Hematopoietic multipotent progenitor cell treated with erythropoietin and hydrocortisone succinate and interleukin-3 and kit ligand, for 8 days (in vitro differentiated cells): ENCODE data around the gene PRR9.
"Not testable (repeated sequence)": the region's sequence is repeated elsewhere in the genome, so short reads cannot be mapped to it uniquely, and the experiment has no call there.

Experiments used
- DNase-seq: peaks from one replicate; pipeline ENCODE4 v3.0.0-alpha.2; 2015

Gene PRR9, protein sequence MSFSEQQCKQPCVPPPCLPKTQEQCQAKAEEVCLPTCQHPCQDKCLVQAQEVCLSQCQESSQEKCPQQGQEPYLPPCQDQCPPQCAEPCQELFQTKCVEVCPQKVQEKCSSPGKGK

DNA sequence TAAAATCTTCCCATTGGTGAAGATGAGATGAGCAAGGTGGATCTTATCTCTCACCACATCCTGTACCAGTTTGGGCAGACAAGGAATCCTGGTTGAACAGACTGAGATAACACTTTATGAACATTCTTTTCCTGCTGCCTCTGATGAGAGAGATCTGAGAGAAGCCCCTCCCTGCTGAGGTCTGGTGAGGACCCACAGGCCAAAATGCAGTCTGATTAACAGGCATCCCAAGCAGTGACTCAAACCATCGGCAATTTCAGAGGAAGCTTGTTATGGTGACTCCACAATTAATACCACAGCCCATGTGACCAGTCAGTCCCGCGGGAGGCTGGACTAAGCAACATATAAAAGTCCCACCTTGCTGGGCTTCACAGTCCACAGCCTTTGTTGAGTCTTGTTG lies at the start of gene PRR9:
Gene PRR9 (plus strand): TSS at position 373 of the 400 bp plus-strand sequence. CDS start 561 bp downstream, outside the sequence.
- DNase-seq, result peak; percentile 58

DNA sequence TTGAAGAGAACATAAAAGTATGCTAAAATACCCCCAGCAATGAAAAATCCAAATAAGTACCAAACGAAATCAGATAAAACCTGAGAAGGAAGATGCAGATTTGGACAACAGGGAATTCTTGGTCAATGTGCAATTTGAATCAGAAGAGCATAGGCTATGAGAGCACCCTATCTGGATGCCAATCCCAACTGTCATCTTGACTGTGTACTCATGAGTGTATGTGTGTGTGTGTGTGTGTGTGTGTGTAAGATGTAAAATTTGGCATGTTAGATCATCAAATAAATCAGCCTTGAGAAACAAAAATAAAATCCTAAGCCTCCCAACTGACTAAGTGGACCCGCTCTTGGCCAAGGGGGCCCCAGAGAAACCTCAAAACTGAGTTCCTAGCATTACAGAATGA lies 48.7 kb upstream of the PRR9 start:
- DNase-seq, result no peak

DNA sequence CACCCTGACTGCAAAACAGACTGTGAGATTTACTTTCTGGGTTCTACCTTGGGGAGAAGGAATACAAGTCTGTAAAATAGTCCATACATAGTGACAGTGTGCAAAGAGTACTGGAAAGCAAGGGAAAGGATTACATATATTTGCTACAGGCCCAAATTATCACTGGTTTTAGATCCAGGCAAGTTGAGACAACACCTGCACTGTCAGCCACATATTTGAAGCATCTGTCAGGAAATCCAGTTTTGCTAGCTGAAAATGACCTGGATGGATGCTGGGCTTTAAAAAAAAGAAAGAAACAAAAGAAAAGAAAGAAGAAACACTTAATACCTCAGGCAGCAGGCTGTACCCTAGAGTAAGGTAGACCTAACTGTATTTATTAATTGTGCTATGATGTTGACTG lies 42.8 kb upstream of the PRR9 start:
- DNase-seq, result no peak

DNA sequence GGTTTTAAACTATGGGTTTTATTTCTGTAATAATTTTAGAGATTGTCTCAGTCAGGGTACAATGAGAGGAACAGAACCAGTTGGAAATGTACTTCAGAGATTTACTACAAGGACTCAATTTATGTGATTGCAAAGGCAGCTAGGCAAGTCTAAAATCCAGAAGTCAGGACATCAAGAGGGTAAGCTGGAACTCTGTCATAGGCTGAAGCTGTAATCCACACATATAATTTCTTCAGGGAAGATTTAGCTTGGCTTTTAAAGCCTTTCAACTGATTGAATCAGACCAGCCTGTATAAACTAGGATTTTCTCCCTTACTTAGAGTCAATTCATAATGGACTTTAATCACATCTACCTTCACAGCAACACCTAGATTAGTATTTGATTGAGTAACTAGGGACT lies 38.5 kb upstream of the PRR9 start:
- DNase-seq, result no peak

DNA sequence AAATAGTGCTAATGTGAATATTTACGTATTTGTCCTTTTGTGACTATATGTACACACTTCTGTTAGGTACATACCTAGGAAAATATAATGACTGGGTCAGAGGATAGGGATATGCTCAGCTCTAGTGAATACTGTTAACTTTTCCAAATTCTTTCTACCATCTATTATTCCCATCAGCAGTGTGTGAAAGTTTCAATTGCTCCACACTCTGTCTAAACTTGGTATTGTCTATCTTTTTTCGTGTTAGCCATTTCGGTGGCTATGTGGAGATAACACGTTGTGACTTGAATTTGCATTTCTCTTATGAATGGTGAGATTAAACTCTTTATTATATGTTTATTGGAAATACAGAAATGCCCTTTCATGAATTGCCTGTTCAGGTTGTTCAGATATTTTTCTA lies 36.8 kb upstream of the PRR9 start:
- no peak for DNase-seq

DNA sequence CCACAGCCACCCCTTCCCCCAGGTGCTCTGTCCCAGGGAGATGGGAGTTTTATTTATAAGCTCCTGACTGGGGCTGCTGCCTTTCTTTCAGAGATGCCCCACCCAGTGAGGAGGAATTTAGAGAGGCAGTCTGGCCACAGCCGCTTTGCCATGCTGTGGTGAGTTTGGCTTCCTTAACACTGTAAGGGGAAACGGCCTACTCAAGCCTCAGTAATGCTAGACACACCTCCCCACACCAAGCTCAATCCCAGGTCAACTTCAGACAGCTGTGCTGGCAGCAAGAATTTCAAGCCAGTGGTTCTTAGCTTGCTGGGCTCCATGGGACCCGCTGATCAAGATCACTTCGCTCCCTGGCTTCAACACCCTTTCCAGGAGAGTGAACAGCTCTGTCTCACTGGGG lies 29.1 kb upstream of the PRR9 start:
- DNase-seq, result not testable (repeated sequence)

DNA sequence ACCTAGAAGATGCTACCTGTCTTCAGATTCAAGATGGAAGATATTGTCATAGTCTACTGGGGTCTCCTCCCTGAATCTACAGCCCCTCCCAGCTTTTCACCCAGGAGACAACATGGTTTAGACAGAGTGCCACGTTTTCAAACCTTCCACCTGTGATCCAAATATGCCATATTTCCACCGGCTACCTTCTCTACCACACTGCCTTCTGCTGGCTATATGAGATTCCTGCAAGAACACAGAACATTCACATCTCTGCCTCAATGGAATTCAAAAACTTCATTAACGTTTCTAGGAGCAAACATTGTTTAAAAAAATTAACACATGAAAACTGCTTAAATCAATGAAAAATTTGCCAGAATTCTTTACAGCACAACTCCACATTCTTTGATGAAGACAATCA lies 27.0 kb upstream of the PRR9 start:
- DNase-seq, result peak; percentile 27

DNA sequence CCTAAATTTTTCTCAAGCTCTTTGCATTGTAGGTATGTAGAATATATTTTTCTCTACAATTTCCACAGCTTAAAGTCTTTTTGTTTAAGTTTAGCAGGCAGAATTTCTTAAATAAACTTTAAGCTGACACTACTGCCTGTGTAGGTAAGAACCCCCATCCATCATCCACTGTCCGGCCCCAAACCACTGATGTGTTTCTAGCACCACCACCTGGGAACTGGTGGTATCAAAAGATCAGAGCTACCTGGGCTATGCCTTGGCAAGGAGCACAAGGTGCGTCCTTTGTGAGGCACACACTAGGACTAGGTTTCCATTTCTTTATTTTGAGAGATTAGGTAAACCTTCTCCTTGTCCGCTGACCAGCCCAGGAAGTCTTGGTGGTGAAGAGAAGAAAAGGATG lies 24.7 kb upstream of the PRR9 start:
- peak; percentile 30 for DNase-seq

DNA sequence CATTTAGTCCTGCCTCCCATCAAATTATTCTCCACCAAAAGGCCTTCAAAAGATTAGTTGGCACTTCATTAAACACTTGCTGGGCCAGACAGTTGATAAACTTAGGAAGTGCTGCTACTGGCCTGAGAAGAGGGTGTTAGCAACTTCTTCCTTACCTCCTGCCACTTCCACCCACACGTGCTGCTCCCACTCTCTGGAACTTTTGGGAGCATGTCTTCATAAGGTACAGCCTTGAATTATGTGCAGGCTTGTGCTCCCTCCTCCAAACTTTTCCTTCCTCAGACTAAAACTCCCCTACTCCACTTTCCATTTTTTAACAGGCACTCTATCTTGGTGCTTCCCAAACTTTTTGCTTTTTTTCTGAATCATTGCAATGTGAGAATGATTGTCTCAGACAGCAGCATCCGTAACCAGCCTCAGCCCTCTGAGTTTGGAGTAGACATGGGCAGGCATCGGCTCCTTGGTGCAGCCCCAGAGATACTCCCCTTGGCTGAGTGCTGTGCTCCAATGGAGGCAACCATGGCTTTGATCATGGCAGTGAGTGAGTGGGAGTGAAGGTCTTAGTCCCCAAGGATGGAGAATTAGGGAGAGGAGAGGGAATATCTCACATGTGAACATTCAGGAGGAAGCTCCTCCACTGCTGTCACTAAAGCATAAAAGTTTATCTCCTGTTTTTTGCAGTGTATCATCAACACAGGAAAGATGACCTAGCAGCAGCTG lies 22.9 kb upstream of the PRR9 start:
- no peak for DNase-seq

DNA sequence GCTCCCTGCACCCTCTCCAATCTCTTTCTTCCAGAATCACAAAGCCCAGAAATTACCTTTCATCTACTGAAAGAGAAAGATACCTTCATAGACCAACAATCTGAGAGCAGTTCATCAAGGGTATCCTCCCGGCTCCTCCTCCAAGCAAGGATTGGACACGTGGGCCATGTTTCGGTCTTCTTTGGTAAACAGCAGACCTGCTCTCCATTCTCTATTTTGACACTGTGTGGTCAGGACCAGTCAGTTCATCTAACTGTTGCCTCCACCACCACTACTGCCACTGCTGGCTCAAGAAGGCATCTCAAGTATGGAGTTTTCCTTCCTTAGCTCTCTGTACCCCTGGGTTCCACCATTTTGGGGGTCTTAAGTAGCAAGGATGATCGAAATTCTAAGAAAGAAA lies 22.2 kb upstream of the PRR9 start:
- DNase-seq, result no peak

DNA sequence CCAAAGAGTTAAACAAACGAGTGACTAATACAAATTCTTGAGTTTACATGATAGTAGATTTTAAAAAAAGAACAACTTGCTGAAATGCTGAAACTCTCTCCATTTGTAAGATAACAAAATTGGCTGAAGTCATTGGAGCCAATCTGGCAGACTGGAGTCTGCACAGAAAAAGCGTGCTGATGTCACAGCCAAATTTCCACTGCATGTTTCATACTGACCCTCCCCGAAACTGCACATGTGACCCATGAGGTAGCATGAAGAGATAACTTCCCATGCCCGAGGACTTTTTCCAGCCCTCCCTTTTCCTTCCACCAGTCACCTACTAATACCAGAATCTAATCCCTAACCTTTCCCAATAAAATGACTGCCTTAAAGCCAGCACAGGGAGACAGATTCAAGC lies 15.4 kb upstream of the PRR9 start:
- no peak for DNase-seq

DNA sequence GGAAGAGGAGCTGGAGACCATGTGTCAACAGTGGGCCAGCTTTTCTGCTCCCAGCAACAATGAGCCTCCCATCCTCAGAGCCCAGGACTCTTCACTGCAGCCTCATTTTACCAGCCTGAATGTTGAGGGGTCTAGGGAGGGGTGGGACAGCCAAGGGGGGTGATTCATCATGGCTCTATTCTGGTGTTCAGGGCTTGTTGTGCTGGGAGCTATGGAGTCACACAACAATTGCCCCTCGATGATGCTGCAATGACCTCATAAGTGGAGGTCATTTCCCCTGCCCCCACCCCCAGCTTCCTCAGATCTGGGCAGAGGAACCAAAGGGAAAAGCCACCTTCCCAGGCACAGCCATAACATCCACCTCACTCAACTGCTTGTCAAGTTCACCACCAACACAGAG lies 14.3 kb upstream of the PRR9 start, which contains the start of gene LELP1:
Gene LELP1 (plus strand): TSS at position 301 of the 400 bp plus-strand sequence. CDS start 1,278 bp downstream, outside the sequence.
- DNase-seq, result no peak

DNA sequence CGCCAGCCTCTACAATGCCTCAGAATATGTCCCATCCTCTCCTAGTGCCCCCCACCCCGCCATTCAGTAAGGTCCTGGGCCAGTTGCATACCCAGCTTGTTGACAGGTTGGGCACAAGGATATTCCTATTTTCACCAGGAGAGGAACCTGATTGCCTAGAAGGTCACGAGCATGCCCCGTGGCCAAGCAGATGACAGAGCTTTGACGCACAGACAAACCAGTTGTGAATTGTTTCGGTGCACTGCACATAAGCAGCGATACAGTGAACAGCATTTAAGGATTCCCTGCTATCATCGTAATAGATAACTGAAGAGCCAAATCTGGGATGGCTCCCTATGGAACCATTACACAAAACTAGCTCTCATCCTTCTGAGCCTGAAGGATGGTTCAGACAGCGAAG lies 10.8 kb upstream of the PRR9 start:
- no peak for DNase-seq

DNA sequence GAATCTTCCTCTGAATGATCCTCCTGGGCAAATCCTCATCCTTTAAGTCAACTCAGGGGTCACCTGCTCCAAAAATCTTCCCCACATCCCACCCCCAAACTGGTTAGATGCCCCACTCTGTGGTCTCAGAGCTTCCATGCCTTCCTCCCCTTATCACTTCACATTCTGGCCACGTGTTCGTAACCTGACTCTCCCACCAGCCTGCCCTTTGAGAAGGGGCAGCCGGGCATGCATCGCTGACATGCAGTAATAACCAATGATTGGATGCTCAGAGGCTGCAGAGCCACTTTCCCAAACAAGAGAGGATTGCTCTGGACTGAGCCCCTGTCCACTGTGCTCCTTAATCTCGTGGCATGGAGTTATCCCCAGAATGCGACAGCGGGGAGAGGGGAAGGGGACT lies 7.2 kb upstream of the PRR9 start:
- no peak for DNase-seq

DNA sequence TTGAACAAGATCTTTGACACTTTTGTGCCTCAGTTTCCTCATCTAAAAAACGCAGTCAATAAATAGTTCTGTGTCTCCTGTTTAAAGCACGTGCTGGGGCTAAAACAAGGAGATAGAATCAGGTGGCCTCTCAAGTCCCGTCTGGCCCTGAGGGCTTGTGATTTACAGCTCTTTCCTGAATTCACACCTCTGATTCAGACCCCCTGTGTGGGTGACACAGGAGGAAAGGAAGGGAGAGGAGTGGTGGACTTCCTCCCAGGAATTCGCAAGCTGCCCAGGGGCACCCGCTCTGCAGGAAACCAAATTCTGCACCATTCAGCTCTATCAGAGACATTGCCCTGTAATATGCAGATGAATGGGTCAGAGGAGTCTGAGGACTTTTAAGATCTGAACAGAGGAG lies 5.2 kb upstream of the PRR9 start:
- no peak for DNase-seq

DNA sequence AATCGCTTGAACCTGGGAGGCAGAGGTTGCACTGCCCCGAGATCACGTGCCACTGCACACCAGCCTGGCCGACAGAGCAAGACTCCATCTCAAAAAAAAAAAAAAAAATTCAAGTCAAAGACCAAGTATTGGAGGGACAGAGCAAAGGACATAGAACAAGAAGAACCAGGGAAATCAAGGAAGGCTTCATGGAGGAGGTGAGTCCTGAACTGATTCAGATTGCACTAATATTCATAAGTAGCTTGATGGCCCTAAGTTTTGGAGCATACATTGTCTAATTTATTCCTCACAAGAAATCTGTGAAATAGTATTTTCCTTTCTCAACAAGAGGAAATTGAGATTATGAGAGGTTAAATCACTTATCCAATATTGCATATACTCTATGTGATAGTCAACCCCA lies 3.9 kb upstream of the PRR9 start:
- DNase-seq, result no peak

DNA sequence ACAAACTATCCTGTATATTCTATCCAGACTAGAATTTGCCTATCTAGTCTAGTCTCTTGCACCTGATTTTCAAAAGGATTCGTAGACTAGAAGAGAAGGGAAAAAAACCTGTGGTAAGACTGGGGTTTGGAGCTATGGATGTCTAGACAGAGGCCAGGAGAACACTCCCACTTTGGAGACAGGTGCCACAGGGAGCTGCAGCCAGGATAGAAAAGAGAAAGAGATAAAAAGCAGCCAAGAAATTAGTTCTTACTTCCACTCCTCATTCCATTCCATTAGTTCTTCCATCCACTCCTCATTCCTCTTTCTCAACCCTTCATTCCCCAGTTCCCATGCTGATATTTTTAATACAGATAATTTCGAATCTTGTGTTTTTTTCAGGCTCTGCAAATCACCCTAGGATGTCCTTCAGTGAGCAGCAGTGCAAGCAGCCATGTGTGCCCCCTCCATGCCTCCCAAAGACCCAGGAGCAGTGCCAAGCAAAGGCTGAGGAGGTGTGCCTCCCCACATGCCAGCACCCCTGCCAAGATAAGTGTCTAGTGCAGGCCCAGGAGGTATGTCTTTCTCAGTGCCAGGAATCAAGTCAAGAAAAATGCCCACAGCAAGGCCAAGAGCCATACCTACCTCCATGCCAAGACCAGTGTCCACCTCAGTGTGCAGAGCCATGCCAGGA lies 496 bp downstream of the PRR9 start:
- DNase-seq, result no peak

DNA sequence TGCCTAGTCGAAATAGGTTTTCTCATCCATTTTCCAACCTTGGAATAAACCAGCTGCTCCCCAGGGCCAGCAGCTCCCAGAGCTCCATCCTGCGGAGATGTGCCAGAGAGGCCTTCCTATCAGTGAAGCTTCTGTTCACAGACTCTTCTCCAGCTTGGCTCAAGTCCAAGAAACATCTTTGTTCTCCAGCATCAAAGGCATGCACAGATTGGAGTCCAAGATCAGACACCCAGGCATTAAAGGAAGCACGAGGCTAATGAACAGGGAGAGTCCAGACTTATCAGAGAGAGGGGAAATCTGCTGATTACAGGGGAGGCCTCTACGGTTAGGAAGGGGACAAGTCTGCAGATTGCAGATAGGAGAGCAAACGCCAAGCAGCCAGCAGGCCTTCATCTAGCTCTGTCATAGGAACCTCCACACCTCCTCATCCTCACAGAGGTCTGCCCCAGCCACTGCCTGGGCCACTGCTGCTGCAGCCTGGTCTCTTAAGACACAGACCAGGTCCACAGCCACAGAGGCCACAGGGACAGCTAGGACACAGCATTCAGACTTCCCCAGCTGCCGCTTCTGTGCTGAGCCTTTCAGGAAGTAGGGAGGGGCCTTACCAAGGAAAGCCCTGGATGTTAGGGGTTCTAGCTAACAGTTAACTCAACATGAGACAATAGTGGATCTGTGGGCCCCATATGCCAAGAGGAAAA lies 3.4 kb downstream of the PRR9 start:
- peak; percentile 77 for DNase-seq

DNA sequence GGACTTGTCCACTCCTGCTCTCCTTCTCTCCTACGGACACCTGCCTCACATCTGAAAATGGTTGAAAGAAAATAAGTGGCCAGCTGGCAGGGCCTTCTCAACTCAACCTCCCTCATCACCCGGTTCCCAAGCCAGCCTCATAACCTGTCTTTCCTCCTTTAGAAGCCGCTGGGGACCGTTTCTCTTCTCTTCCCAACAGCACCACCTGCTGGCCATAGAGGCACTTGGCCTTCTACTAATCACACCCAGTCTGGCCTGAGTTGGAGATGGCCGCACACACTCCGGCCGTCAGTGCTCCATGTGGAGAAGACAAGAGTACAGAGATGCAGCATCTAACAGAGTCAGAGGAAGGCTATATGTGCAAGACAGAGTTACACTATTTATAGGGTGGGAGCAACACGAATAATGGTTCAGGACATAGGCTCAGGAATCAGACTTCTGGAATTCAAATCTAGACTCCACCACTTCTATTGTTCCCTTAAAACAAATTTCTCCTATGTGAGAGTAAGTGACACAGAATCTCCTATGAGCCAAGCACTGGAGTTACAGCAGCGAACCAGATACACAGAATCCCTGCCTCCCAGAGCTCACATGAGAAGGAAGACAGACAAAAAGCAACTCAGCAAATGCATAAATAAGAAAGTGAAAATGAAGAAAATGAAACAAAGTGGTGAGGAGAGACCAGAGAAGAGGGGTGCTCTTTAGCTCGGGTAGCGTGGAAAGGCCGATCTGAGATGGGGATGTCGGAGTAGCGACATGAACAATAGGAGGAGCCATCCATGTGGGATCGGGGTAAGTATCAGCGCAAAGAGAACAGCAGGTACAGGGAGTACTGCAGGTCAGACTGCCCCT lies 5.9 kb downstream of the PRR9 start:
- DNase-seq, result peak; percentile 69

DNA sequence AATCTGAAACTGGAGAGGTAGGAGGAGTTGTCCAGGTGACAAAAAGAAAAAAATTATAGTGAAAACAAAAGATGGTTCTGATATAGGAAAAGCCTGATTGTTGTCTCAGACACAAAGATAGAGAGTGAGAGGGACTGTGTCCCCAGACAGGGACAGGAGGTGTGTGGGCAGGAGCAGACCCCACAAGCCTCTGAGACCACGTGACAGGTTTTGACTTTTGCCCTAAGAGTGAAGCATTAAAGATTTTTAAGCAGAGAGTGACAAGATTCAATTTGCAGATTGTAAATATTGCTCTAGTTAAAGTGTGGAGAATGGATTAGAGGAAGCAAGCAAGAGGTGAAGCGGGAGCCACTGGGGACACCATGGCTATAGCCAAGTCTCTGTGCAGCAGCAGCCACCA lies 10.4 kb downstream of the PRR9 start:
- no peak for DNase-seq

DNA sequence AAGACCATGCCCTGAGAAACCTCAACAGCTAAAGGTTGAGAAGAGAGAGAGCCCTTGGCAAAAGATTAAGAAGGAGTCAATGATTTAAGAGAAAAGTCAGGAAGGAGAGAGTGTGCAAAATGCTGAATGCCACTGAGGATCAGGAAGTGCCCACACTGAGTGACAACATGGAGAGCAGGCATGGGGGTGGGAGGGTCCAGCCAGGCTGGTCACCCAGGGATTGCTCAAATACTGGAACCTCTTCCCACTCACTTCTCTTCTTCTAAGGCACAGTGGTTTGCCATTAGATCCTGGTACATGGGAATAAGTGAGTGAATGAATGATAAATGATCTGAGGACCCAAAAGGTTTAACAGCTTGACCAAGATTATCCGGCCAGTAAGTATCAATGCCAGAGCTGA lies 11.1 kb downstream of the PRR9 start:
- DNase-seq, result no peak

DNA sequence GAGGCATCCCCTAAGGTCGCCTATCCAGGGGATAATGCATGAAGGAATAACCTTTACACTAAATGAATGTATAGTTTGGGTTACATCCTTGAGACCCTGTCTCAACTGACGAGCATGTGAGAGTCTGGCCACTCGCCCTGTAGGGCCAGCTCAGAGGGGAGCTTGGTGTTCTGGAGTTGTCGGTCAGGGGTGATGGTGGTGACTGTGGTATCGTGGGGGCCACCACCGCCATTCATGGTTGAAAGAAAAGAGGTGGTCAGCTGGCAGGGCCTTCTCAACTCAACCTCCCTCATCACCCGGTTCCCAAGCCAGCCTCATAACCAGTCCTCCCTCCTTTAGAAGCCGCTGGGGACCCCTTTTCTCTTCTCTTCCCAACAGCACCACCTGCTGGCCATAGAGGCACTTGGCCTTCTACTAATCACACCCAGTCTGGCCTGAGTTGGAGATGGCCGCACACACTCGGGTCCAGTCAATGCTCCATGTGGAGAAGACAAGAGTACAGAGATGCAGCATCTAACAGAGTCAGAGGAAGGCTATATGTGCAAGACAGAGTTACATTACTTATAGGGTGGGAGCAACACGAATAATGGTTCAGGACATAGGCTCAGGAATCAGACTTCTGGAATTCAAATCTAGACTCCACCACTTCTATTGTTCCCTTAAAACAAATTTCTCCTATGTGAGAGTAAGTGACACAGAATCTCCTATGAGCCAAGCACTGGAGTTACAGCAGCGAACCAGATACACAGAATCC lies 11.9 kb downstream of the PRR9 start:
- DNase-seq, result peak; percentile 39
